PC-3 (cell line): ENCODE measurements around the gene ETFDH.

Experiments
- EZH2 ChIP-seq: fragments of 300-600 bp; sonication (generic); IDR thresholded peaks from one replicate; pipeline ENCODE4 v1.6.1; 2017; ENCODE audit warnings: antibody characterized with exemption, mild to moderate bottlenecking, low read length; ENCODE audit not compliant: unreplicated experiment
- TF ChIP-seq, protein P1 (sequence below): fragments of 300-600 bp; sonication (generic); conservative IDR thresholded peaks from 2 replicates; pipeline ENCODE4 v1.5.1; 2017; ENCODE audit warnings: antibody characterized with exemption, low read depth, mild to moderate bottlenecking, low read length

DNA sequence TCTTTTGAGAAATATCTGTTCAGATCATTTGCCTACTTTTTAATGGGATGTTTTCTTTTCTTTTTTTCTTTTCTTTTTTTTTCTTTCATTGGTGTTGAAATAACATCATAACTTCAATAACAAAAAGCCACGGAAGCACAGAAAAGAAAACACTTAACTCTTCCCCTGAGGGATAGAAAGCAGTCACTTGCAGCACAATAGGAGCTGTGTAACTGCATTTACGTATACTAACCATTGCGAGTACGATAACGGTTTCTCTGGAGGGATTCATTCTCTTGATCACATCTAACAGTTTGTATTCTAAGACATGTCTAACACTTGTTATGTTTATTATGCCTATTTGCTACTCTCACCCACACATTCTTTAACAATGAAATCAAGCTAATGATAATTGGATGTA, 27.7 kb upstream of the ETFDH start:
- TF ChIP-seq, protein P1, sequence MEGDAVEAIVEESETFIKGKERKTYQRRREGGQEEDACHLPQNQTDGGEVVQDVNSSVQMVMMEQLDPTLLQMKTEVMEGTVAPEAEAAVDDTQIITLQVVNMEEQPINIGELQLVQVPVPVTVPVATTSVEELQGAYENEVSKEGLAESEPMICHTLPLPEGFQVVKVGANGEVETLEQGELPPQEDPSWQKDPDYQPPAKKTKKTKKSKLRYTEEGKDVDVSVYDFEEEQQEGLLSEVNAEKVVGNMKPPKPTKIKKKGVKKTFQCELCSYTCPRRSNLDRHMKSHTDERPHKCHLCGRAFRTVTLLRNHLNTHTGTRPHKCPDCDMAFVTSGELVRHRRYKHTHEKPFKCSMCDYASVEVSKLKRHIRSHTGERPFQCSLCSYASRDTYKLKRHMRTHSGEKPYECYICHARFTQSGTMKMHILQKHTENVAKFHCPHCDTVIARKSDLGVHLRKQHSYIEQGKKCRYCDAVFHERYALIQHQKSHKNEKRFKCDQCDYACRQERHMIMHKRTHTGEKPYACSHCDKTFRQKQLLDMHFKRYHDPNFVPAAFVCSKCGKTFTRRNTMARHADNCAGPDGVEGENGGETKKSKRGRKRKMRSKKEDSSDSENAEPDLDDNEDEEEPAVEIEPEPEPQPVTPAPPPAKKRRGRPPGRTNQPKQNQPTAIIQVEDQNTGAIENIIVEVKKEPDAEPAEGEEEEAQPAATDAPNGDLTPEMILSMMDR, result no peak
- no peak for TF ChIP-seq EZH2
